Measurements from ENCODE around the gene UBE2J2. TPM values are rescaled to one million over a fixed set of nuclear protein-coding genes. Genes with fewer than 3 reads are reported as not detected.

Gene UBE2J2
- total and polyA plus RNA-seq, 2 of the 13 experiments (the other 11 are each of a cell fraction or from before 2014, with no cell fraction given), result 25.4 to 29.4 TPM

DNA sequence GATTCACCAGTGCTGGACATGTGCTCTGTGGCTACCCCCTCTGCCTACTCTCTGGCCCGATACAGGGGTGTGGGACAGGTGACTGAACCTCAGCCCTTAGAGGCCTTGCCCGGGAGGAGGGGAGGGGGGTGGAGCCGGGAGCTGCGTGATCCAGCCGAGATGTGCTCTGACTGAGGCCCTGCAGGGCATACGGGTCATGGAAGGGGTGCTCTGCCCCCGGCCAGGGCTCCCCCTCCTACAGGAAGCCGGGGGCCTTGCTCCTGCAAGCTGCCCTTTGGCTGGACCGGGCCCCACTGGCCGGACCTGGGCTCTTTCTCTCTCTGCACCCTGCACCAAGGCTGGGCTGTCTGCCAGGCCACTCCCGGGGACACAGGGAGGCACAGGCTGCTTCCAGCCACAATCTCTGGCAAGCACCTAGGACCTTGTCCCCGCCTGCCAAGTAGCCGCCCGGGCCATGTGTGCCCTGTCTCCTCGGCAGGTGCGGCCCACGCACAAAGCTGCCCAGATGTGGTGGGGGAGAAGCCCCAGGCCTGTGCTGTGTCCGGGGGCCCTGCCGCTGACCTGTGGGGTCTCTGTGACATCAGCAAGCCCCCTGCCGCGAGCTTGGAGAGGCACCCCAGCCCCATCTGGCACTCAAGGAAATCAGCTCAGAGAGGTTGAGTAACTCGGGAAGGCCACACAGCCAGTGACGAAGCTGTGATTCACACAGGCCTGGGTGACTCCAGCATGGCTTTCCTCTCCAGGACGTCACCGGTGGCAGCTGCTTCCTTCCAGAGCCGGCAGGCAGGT lies 8.1 kb upstream of the UBE2J2 start (continued):
- TF ChIP-seq, protein P1, sequence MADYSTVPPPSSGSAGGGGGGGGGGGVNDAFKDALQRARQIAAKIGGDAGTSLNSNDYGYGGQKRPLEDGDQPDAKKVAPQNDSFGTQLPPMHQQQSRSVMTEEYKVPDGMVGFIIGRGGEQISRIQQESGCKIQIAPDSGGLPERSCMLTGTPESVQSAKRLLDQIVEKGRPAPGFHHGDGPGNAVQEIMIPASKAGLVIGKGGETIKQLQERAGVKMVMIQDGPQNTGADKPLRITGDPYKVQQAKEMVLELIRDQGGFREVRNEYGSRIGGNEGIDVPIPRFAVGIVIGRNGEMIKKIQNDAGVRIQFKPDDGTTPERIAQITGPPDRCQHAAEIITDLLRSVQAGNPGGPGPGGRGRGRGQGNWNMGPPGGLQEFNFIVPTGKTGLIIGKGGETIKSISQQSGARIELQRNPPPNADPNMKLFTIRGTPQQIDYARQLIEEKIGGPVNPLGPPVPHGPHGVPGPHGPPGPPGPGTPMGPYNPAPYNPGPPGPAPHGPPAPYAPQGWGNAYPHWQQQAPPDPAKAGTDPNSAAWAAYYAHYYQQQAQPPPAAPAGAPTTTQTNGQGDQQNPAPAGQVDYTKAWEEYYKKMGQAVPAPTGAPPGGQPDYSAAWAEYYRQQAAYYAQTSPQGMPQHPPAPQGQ (CRISPR knock-in tag; IDR thresholded peaks at IDR 0.05; ENCODE audit: borderline replicate concordance), result 0 out of 2 replicates have a peak, but pooled peaks have one; percentile 34
- TF ChIP-seq ZNF343 (CRISPR knock-in tag; IDR thresholded peaks at IDR 0.05) (no peak; the same call in 1 of the 2 replicates), SNAI1 (CRISPR knock-in tag; IDR thresholded peaks at IDR 0.05; ENCODE audit: borderline replicate concordance) (no peak), ZMAT5 (CRISPR knock-in tag; IDR thresholded peaks at IDR 0.05; ENCODE audit: borderline replicate concordance, low read depth) (no peak), ZBTB21 (CRISPR knock-in tag; IDR thresholded peaks at IDR 0.05) (peak; percentile 65), ARNT (IDR thresholded peaks at IDR 0.05) (no peak), FOXO4 (CRISPR knock-in tag; conservative IDR thresholded peaks at IDR 0.05) (0 out of 2 replicates have a peak, but pooled peaks have one; percentile 32), TEAD3 (CRISPR knock-in tag; optimal IDR thresholded peaks at IDR 0.05; ENCODE audit: borderline replicate concordance) (no peak), ATF6 (CRISPR knock-in tag; conservative IDR thresholded peaks at IDR 0.05) (no peak), ETV5 (CRISPR knock-in tag; IDR thresholded peaks at IDR 0.05; ENCODE audit: borderline replicate concordance) (peak; percentile 83; the same call in 1 of the 2 replicates), MBNL3 (CRISPR knock-in tag; conservative IDR thresholded peaks at IDR 0.05) (no peak), SMARCE1 (IDR thresholded peaks at IDR 0.05; ENCODE audit: borderline replicate concordance) (no peak), TEAD2 (CRISPR knock-in tag; IDR thresholded peaks at IDR 0.05) (no peak), HNF1A (IDR thresholded peaks at IDR 0.05; ENCODE audit: low read depth) (no peak), HNF1A (CRISPR knock-in tag; IDR thresholded peaks at IDR 0.05; ENCODE audit: borderline replicate concordance) (peak; percentile 25; the same call in 1 of the 2 replicates), ZFP41 (CRISPR knock-in tag; IDR thresholded peaks at IDR 0.05; ENCODE audit: borderline replicate concordance) (no peak), AGO1 (IDR thresholded peaks at IDR 0.05; ENCODE audit: low read depth, low read length, poor library complexity, severe bottlenecking) (no peak), ZNF788 (CRISPR knock-in tag; IDR thresholded peaks at IDR 0.05; ENCODE audit: borderline replicate concordance) (peak; percentile 97; the same call in 1 of the 2 replicates), GFI1 (CRISPR knock-in tag; IDR thresholded peaks at IDR 0.05; ENCODE audit: borderline replicate concordance) (peak; percentile 68; the same call in 1 of the 2 replicates)

Data from HepG2 (cell line).